ENCODE results near the gene FTHL17. TPM values are rescaled to one million over a fixed set of nuclear protein-coding genes. Genes with fewer than 3 reads are reported as not detected.
A peak's percentile ranks its signal among the peaks of the same experiment; 100 is the strongest.

Gene FTHL17
- total and polyA plus RNA-seq, 2 donors from 2014 or later = not detected

DNA sequence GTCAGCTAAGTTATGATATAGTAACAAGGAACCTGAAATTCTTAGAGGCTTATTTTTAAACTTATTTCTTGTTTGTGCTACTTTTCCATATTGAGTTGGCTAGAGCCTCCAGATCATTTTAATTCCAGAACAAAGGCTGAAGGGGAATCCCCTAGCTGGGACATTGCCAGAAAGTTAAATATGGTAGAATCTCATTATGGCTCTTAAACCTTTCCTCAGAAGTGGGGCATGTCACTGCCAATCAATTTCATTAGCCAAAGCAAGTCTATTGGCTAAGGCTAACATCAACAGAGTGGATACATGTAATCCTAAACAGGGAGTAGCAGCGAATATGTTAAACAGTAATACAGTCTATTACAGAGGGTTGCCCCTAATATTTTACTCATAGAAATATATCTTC lies 47.0 kb downstream of the FTHL17 start:
- Histone ChIP-seq H3K27ac (ENCODE audit: low read depth in 2 of 2, low read length in 2 of 2) (no peak overlapping the region), H3K4me3 (ENCODE audit: low read length in 3 of 3) (no peak overlapping the region), H3K27me3 (ENCODE audit: control insufficient read depth, insufficient read depth, low read length) (no peaks in the 10 kb centered on the region), H3K36me3 (ENCODE audit: control insufficient read depth in 2 of 3, insufficient read depth in 3 of 3, low read length in 3 of 3) (no peaks in the 10 kb centered on the region), H3K9ac (ENCODE audit: low read length in 3 of 3) (no peak overlapping the region), H3K9me3 (ENCODE audit: control insufficient read depth in 2 of 3, insufficient read depth in 1 of 3, low read length in 3 of 3) (no peaks in the 10 kb centered on the region), H3K4me1 (ENCODE audit: control insufficient read depth in 2 of 3, insufficient read depth in 2 of 3, low read depth in 1 of 3, low read length in 3 of 3) (no peaks in the 10 kb centered on the region)
- FAIRE-seq (no peak), DNase-seq (no peak)
- TF ChIP-seq CTCF (IDR thresholded peaks at IDR 0.05; ENCODE audit: borderline replicate concordance, extremely low read depth, insufficient read depth) = no peak
- intact Hi-C loops (cut with DNase I) = no loop called here

GRCh38 chrX:31021537-31021936 lies 50.3 kb downstream of the FTHL17 start:
- Histone ChIP-seq H3K27ac (ENCODE audit: low read depth in 2 of 2, low read length in 2 of 2) (no peak overlapping the region), H3K27me3 (ENCODE audit: control insufficient read depth, insufficient read depth, low read length) (no peaks in the 10 kb centered on the region), H3K36me3 (ENCODE audit: control insufficient read depth in 2 of 3, insufficient read depth in 3 of 3, low read length in 3 of 3) (no peaks in the 10 kb centered on the region), H3K4me3 (ENCODE audit: low read length in 3 of 3) (no peak overlapping the region), H3K9ac (ENCODE audit: low read length in 3 of 3) (no peak overlapping the region), H3K9me3 (ENCODE audit: control insufficient read depth in 2 of 3, insufficient read depth in 1 of 3, low read length in 3 of 3) (no peaks in the 10 kb centered on the region), H3K4me1 (ENCODE audit: control insufficient read depth in 2 of 3, insufficient read depth in 2 of 3, low read depth in 1 of 3, low read length in 3 of 3) (no peaks in the 10 kb centered on the region)
- no peak for FAIRE-seq
- intact Hi-C loops (cut with DNase I) = no loop called here
- TF ChIP-seq CTCF (IDR thresholded peaks at IDR 0.05; ENCODE audit: borderline replicate concordance, extremely low read depth, insufficient read depth) = no peak
- DNase-seq = peak in 4 of 5 donors; percentile 24 to 70 (median 34)

Other genes starting within 250 kb of the FTHL17 start
- 26.9 TPM for gene TAB3, start 182.8 kb downstream of the FTHL17 start, total RNA-seq
- 7.9 TPM for gene TAB3, start 182.8 kb downstream of the FTHL17 start, polyA plus RNA-seq (ENCODE audit: insufficient read depth, low read depth, low replicate concordance)